Activated T-cell treated with anti-CD3 and anti-CD28 coated beads, Interleukin-2, amount 50 U/mL, for 24 hours (primary cell): Measurements from ENCODE around the gene WDR81.
"Not testable (repeated sequence)": the region's sequence is repeated elsewhere in the genome, so short reads cannot be mapped to it uniquely, and the experiment has no call there.

Experiments used
- DNase-seq: peaks from one replicate; pipeline ENCODE4 v3.0.0-alpha.2; 2020
- H3K27ac Mint-ChIP-seq: 2 replicates; pipeline ENCODE4 v1.8.0; 2020; ENCODE audit warnings: mild to moderate bottlenecking, mixed read lengths
- H3K27me3 Mint-ChIP-seq: 2 replicates; pipeline ENCODE4 v1.8.0; 2020; ENCODE audit warnings: mixed read lengths
- H3K36me3 Mint-ChIP-seq: 2 replicates; pipeline ENCODE4 v1.8.0; 2020; ENCODE audit warnings: low read depth, mixed read lengths
- H3K4me1 Mint-ChIP-seq: 2 replicates; pipeline ENCODE4 v1.8.0; 2020; ENCODE audit warnings: low read depth, mixed read lengths
- H3K4me3 Mint-ChIP-seq: 2 replicates; pipeline ENCODE4 v1.8.0; 2020; ENCODE audit warnings: mild to moderate bottlenecking, moderate library complexity, mixed read lengths
- H3K9me3 Mint-ChIP-seq: 2 replicates; pipeline ENCODE4 v1.8.0; 2020; ENCODE audit warnings: mixed read lengths

WDR81 gene

GRCh38 chr17:1766382-1767135 lies 42.1 kb downstream of the WDR81 start:
- Mint-ChIP-seq H3K4me1 (peaks cover 49% of the 10 kb centered on the region), H3K36me3 (no peaks in the 10 kb centered on the region), H3K27me3 (no peaks in the 10 kb centered on the region), H3K27ac (no peak overlapping the region), H3K4me3 (no peak overlapping the region), H3K9me3 (no peaks in the 10 kb centered on the region)
- DNase-seq = no peak

GRCh38 chr17:1767358-1767757 lies 42.9 kb downstream of the WDR81 start:
- Mint-ChIP-seq H3K36me3 (no peaks in the 10 kb centered on the region), H3K9me3 (no peaks in the 10 kb centered on the region), H3K4me3 (no peak overlapping the region), H3K27me3 (no peaks in the 10 kb centered on the region), H3K4me1 (peaks cover 41% of the 10 kb centered on the region), H3K27ac (no peak overlapping the region)
- no peak for DNase-seq

- Mint-ChIP-seq H3K4me1 (peaks cover 22% of the 10 kb centered on the region), H3K27ac (peak overlapping the region; percentile 69), H3K9me3 (no peaks in the 10 kb centered on the region), H3K36me3 (peaks cover 5% of the 10 kb centered on the region), H3K27me3 (no peaks in the 10 kb centered on the region), H3K4me3 (peak overlapping the region; percentile 36)
- DNase-seq = peak; percentile 58
Measured at GRCh38 chr17:1769822-1770477, 45.4 kb downstream of the WDR81 start.

GRCh38 chr17:1773000-1773695 lies 48.6 kb downstream of the WDR81 start:
- peaks cover 17% of the 10 kb centered on the region for H3K4me1 Mint-ChIP-seq
- not testable (repeated sequence) for H3K27me3 Mint-ChIP-seq

GRCh38 chr17:1773696-1774181 lies 49.2 kb downstream of the WDR81 start:
- H3K9me3 Mint-ChIP-seq = no peaks in the 10 kb centered on the region
- H3K36me3 Mint-ChIP-seq = peaks cover 37% of the 10 kb centered on the region
- peaks cover 17% of the 10 kb centered on the region for H3K4me1 Mint-ChIP-seq
- peak overlapping the region; percentile 47 for H3K27ac Mint-ChIP-seq
- no peak for DNase-seq
- H3K27me3 Mint-ChIP-seq = no peaks in the 10 kb centered on the region
- no peak overlapping the region for H3K4me3 Mint-ChIP-seq

More at GRCh38 chr17:1773000-1773695, 48.6 kb downstream of the WDR81 start:
- not testable (repeated sequence) for H3K9me3 Mint-ChIP-seq, H3K4me3 Mint-ChIP-seq, DNase-seq
- Mint-ChIP-seq H3K27ac (peak overlapping the region; percentile 68), H3K36me3 (peaks cover 31% of the 10 kb centered on the region)

GRCh38 chr17:1774390-1775176 lies 50.1 kb downstream of the WDR81 start:
- no peak for DNase-seq
- no peaks in the 10 kb centered on the region for H3K27me3 Mint-ChIP-seq
- H3K27ac Mint-ChIP-seq = peak overlapping the region; percentile 29
- peaks cover 42% of the 10 kb centered on the region for H3K36me3 Mint-ChIP-seq
- H3K4me1 Mint-ChIP-seq = peaks cover 14% of the 10 kb centered on the region
- H3K4me3 Mint-ChIP-seq = no peak overlapping the region
- H3K9me3 Mint-ChIP-seq = no peaks in the 10 kb centered on the region

- Mint-ChIP-seq H3K27me3 (no peaks in the 10 kb centered on the region), H3K36me3 (peaks cover 56% of the 10 kb centered on the region), H3K27ac (no peak overlapping the region), H3K9me3 (no peaks in the 10 kb centered on the region), H3K4me3 (no peak overlapping the region), H3K4me1 (peaks cover 4% of the 10 kb centered on the region)
- no peak for DNase-seq
Measured at GRCh38 chr17:1776328-1776727, 51.8 kb downstream of the WDR81 start.

- Mint-ChIP-seq H3K27me3 (no peaks in the 10 kb centered on the region), H3K9me3 (no peaks in the 10 kb centered on the region), H3K36me3 (peaks cover 61% of the 10 kb centered on the region), H3K4me1 (peaks cover 4% of the 10 kb centered on the region), H3K4me3 (no peak overlapping the region), H3K27ac (no peak overlapping the region)
- no peak for DNase-seq
Measured at GRCh38 chr17:1776857-1777256, 52.4 kb downstream of the WDR81 start.

- DNase-seq = no peak
- peaks cover 86% of the 10 kb centered on the region for H3K36me3 Mint-ChIP-seq
- H3K27me3 Mint-ChIP-seq = no peaks in the 10 kb centered on the region
Measured at GRCh38 chr17:1779571-1780131, 55.1 kb downstream of the WDR81 start.

GRCh38 chr17:1782171-1782567 lies 57.7 kb downstream of the WDR81 start:
- peak overlapping the region; percentile 63 for H3K27ac Mint-ChIP-seq

More at GRCh38 chr17:1779571-1780131, 55.1 kb downstream of the WDR81 start:
- Mint-ChIP-seq H3K9me3 (no peaks in the 10 kb centered on the region), H3K4me3 (no peak overlapping the region), H3K4me1 (no peaks in the 10 kb centered on the region), H3K27ac (no peak overlapping the region)

GRCh38 chr17:1783271-1783670 lies 58.8 kb downstream of the WDR81 start:
- Mint-ChIP-seq H3K36me3 (peaks cover 80% of the 10 kb centered on the region), H3K4me3 (no peak overlapping the region), H3K27ac (peak overlapping the region; percentile 18), H3K27me3 (no peaks in the 10 kb centered on the region), H3K9me3 (no peaks in the 10 kb centered on the region), H3K4me1 (no peaks in the 10 kb centered on the region)
- no peak for DNase-seq

More at GRCh38 chr17:1782171-1782567, 57.7 kb downstream of the WDR81 start:
- no peak overlapping the region for H3K4me3 Mint-ChIP-seq
- no peaks in the 10 kb centered on the region for H3K27me3 Mint-ChIP-seq
- no peaks in the 10 kb centered on the region for H3K9me3 Mint-ChIP-seq
- H3K4me1 Mint-ChIP-seq = no peaks in the 10 kb centered on the region
- peaks cover 83% of the 10 kb centered on the region for H3K36me3 Mint-ChIP-seq
- no peak for DNase-seq

- Mint-ChIP-seq H3K27ac (peak overlapping the region; percentile 18), H3K36me3 (peaks cover 80% of the 10 kb centered on the region), H3K4me1 (no peaks in the 10 kb centered on the region), H3K9me3 (no peaks in the 10 kb centered on the region), H3K4me3 (no peak overlapping the region), H3K27me3 (no peaks in the 10 kb centered on the region)
- DNase-seq = no peak
Measured at GRCh38 chr17:1783834-1784611, 59.5 kb downstream of the WDR81 start.

GRCh38 chr17:1785930-1786329 lies 61.4 kb downstream of the WDR81 start:
- H3K27me3 Mint-ChIP-seq = no peaks in the 10 kb centered on the region
- H3K4me3 Mint-ChIP-seq = no peak overlapping the region
- peak overlapping the region; percentile 55 for H3K27ac Mint-ChIP-seq
- H3K9me3 Mint-ChIP-seq = no peaks in the 10 kb centered on the region
- no peak for DNase-seq
- peaks cover 69% of the 10 kb centered on the region for H3K36me3 Mint-ChIP-seq
- no peaks in the 10 kb centered on the region for H3K4me1 Mint-ChIP-seq
